Heart right ventricle (tissue), 16 donors: ENCODE data around the gene OR6C70. TPM values are rescaled to one million over a fixed set of nuclear protein-coding genes. Genes with fewer than 3 reads are reported as not detected.
"Not testable (repeated sequence)": the region's sequence is repeated elsewhere in the genome, so short reads cannot be mapped to it uniquely, and the experiment has no call there.

Experiments used
- ATAC-seq, 8 donors: fragments of 200-7000 bp; cut with Tn5 transposase; one replicate each; pipeline ENCODE4 v1.9.1; 2020; ENCODE audit warnings: mild to moderate bottlenecking in 8 of 8, moderate library complexity in 8 of 8, moderate number of reproducible peaks in 1 of 8
- DNase-seq, 2 donors: peaks; one replicate each; pipeline ENCODE4 v3.0.0-alpha.2; 2020
- H3K27ac ChIP-seq, 10 donors: fragments of 200-600 bp; sonication (generic) in 2 of 10; one replicate each; pipeline versions ENCODE4 v1.5.0 to v1.8.0; 2020 to 2022; ENCODE audit warnings: mild to moderate bottlenecking in 3 of 10
- H3K27me3 ChIP-seq, 7 donors: fragments of 200-600 bp; one replicate each; pipeline ENCODE4 v1.8.0; 2021 to 2022; ENCODE audit warnings: mild to moderate bottlenecking in 2 of 7
- H3K36me3 ChIP-seq, 9 donors: fragments of 200-600 bp; sonication (generic) in 1 of 9; one replicate each; pipeline versions ENCODE4 v1.5.0 to v1.8.0; 2020 to 2022; ENCODE audit warnings: mild to moderate bottlenecking in 2 of 9
- H3K4me1 ChIP-seq, 9 donors: fragments of 200-600 bp; sonication (generic) in 1 of 9; one replicate each; pipeline versions ENCODE4 v1.5.0 to v1.8.0; 2020 to 2022; ENCODE audit warnings: mild to moderate bottlenecking in 4 of 9
- H3K4me3 ChIP-seq, 10 donors: fragments of 200-600 bp; sonication (generic) in 2 of 10; one replicate each; pipeline versions ENCODE4 v1.5.0 to v1.8.0; 2020 to 2022; ENCODE audit warnings: mild to moderate bottlenecking in 7 of 10, moderate library complexity in 2 of 10
- H3K9me3 ChIP-seq, 11 donors: fragments of 200-600 bp in 10 of 11; sonication (generic) in 2 of 11; one replicate each; pipeline versions ENCODE4 v1.5.0 to v1.8.0; 2013 to 2022; ENCODE audit warnings: mild to moderate bottlenecking in 2 of 11, control low read depth in 1 of 11, moderate library complexity in 1 of 11
- WGBS, 2 donors: extraction: QIAGEN DNeasy Blood & Tissue Kit; methylation state at CpG; one replicate each; pipeline ENCODE4 v1.1.7; 2013; ENCODE audit warnings: inconsistent platforms in 1 of 2; 5-methylcytosine and 5-hydroxymethylcytosine counted together
- intact Hi-C, 10 donors: fragments of 100-400 bp; cut with DNase I; formaldehyde crosslinking; loops; one replicate each; pipeline versions ENCODE4 v1.11.1 to v1.14.2; 2022
- polyA plus RNA-seq, 2 donors: library from polyadenylated mRNA; stranded (reverse); fragments of 200-250 nt; gene quantifications; one replicate each; pipeline ENCODE4 v1.2.3, GENCODE V29; 2013
- total RNA-seq, 10 donors: library from RNA; stranded (reverse); fragmentation: NEBNext Ultra II Directional in 3 of 10; extraction: Animal tissue kit (Norgen Biotek cat#: 25700) in 3 of 10; gene quantifications; one replicate each; pipeline versions ENCODE4 v1.2.1 to v1.2.4, GENCODE V29; 2021 to 2023
- TF ChIP-seq, protein P1 (sequence below), 9 donors: fragments of 200-600 bp; sonication (generic) in 2 of 9; IDR thresholded peaks; one replicate each; pipeline versions ENCODE4 v1.5.0 to v1.8.0; 2021 to 2022; ENCODE audit warnings: antibody characterized with exemption in 9 of 9, mild to moderate bottlenecking in 5 of 9, moderate library complexity in 1 of 9
- donor health status: Arrhythmogenic right ventricular cardiomyopathy.
- donor health status: ischemic (EF 13 %, LVEDD 7.1; RV severe dilation, severe dysfunction).
- donor health status: healthy with polysubstance abuse.
- donor health status: DM: no; HTN: yes; CAD: no.
- donor health status: DM: no; HTN: no; CAD: no.
- donor health status: ischemic (EF 25% LVEDD 6.9; RV normal size, moderate dysfunction).
- donor health status: ischemic (EF 25% LVEDD 5.7; RV mildly dilated, moderate dysfunction).
- donor health status: healthy.
- donor health status: DM: yes; HTN: yes; CAD: no.
- donor health status: Ischemic cardiomyopathy.
- donor health status: ischemic (EF 35%, LVEDD 5.7; RV mildly dilated, moderate dysfunction).
- donor health status: nonischemic (EF 11% LVEDD 7.7; RV severe dilation, severe dysfunction).
- donor health status: DM: yes; HTN: yes; CAD: no.
- donor health status: PGD.
- donor health status: ischemic (EF 29% LVEDD 5.4; RV normal size, mild dysfunction).
- donor health status: nonischemic (EF 23%, LVEDD 6.1; RV moderate dilation, normal function).

Gene OR6C70
- total and polyA plus RNA-seq, 12 donors = 0.28 TPM; not detected in 11

DNA sequence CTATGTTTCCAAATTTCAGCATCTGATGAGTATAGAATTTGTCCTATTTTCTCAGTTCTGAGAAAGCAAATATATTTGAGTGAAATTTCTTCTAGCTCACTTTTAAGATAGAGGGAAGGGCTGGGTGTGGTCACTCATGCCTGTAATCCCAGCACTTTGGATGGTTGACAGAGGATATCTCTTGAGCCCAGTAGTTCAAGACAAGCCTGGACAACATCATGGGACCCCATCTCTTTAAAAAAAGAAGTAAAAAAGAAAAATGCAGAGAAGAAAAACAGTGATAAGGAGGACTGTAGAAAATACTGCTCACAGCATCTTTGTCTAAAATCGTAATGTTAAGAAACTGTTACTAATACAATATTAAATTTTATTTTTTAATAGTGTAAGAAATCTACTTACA is 2.3 kb upstream of the OR6C70 start:
- 83 to 84% methylated on average over 1 of the region's 1 CpG for WGBS, 2 donors
- Histone ChIP-seq H3K4me3 (no peak overlapping the region), H3K4me1 (no peaks in the 10 kb centered on the region), H3K9me3 (no peaks in the 10 kb centered on the region), H3K27me3 (no peaks in the 10 kb centered on the region), H3K27ac (no peak overlapping the region), H3K36me3 (no peaks in the 10 kb centered on the region)
- ATAC-seq = no peak
- no peak for DNase-seq
- TF ChIP-seq, protein P1, sequence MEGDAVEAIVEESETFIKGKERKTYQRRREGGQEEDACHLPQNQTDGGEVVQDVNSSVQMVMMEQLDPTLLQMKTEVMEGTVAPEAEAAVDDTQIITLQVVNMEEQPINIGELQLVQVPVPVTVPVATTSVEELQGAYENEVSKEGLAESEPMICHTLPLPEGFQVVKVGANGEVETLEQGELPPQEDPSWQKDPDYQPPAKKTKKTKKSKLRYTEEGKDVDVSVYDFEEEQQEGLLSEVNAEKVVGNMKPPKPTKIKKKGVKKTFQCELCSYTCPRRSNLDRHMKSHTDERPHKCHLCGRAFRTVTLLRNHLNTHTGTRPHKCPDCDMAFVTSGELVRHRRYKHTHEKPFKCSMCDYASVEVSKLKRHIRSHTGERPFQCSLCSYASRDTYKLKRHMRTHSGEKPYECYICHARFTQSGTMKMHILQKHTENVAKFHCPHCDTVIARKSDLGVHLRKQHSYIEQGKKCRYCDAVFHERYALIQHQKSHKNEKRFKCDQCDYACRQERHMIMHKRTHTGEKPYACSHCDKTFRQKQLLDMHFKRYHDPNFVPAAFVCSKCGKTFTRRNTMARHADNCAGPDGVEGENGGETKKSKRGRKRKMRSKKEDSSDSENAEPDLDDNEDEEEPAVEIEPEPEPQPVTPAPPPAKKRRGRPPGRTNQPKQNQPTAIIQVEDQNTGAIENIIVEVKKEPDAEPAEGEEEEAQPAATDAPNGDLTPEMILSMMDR (IDR thresholded peaks at IDR 0.05) = no peak
- intact Hi-C loops = no loop called here

DNA sequence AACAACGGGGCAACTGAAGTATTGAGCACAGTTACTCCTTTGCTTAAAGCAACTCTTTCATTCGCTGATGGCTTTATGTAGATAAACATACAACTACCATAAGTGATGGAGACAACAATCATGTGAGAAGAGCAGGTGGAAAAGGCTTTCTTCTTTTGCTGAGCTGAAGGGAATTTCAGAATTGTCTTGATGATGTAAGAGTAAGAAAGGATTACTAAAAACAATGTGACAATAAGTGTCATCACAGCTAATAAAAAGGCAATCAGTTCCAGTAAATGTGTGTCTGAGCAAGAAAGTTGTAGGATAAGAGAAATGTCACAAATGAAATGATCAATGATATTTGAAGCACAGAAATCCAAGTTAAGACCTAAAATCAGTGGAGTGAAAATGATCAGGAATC is 647 bp downstream of the OR6C70 start:
- Histone ChIP-seq H3K36me3 (no peaks in the 10 kb centered on the region), H3K27me3 (no peaks in the 10 kb centered on the region), H3K4me1 (no peaks in the 10 kb centered on the region), H3K4me3 (no peak overlapping the region), H3K9me3 (peaks cover 0 to 11% (median 0%) of the 10 kb centered on the region in 11 donors), H3K27ac (no peak overlapping the region)
- DNase-seq (no peak), ATAC-seq (no peak)
- WGBS, 2 donors = 57 to 67% methylated on average over 2 of the region's 2 CpGs
- intact Hi-C loops = no loop called here
- TF ChIP-seq, protein P1 (IDR thresholded peaks at IDR 0.05) = no peak

DNA sequence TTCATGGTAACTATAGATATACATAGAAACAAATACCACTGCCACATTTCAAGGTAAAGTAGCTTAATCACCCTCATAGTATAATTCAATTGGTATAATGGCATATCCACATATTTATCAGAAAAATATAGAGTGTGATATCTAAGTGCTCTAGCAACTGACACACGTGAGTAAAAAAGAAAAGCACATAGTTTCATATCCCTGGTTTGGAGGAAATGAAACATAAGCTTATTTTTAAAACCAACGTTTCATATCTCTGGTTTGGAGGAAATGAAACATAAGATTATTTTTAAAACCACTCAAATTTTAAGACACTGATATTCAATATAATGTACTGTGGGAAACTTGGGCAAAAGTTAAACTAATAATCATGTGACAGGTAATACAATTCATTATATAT is 2.1 kb downstream of the OR6C70 start:
- intact Hi-C loops = no loop called here
- no peaks in the 10 kb centered on the region for H3K4me1 ChIP-seq
- H3K27me3 ChIP-seq = no peaks in the 10 kb centered on the region
- peaks cover 0 to 21% (median 0%) of the 10 kb centered on the region in 11 donors for H3K9me3 ChIP-seq
- DNase-seq (no peak), ATAC-seq (no peak)
- no peak overlapping the region for H3K27ac ChIP-seq
- H3K36me3 ChIP-seq = no peaks in the 10 kb centered on the region
- TF ChIP-seq, protein P1 (IDR thresholded peaks at IDR 0.05) = no peak
- no peak overlapping the region for H3K4me3 ChIP-seq
- 36 to 49% methylated on average over 2 of the region's 2 CpGs for WGBS, 2 donors

DNA sequence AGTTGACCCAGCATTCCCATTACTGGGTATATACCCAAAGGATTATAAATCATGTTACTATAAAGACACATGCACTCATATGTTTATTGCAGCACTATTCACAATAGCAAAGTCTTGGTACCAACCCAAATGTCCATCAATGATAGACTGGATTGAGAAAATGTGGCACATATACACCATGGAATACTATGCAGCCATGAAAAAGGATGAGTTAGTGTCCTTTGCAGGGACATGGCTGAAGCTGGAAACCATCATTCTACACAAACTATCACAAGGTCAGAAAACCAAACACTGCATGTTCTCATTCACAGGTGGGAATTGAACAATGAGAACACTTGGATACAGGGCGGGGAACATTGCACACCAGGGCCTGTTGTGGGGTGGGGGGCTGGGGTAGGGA is 5.0 kb downstream of the OR6C70 start:
- intact Hi-C loops, H3K36me3 ChIP-seq, H3K27ac ChIP-seq, DNase-seq, H3K27me3 ChIP-seq, H3K4me1 ChIP-seq, H3K4me3 ChIP-seq, ATAC-seq: not testable (repeated sequence)
- WGBS, 2 donors = 93 to 97% methylated on average over 1 of the region's 1 CpG
- H3K9me3 ChIP-seq = peaks cover 0 to 21% (median 0%) of the 10 kb centered on the region in 11 donors

DNA sequence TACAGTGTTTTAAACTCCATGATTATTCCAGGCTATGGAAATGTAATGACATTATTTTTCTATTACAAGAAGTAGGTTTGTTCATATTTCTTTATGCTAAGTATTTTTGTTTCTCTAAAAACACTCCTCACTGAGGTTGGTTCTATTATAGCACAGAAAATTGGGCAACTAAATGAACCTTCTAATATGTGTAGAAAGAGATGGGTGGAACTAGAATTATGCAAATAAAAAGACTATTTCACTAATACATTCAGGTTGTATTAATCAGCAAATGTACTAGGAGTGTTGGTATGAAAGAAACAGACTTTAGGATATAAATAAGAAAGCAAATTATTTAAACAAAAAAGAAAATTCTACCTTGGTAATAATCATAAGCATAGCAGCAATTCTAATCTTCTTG is 21.1 kb downstream of the OR6C70 start:
- H3K4me1 ChIP-seq = no peaks in the 10 kb centered on the region
- no peak for ATAC-seq

More for the DNA sequence above, 21.1 kb downstream of the OR6C70 start:
- intact Hi-C loops = no loop called here
- Histone ChIP-seq H3K27ac (no peak overlapping the region), H3K4me3 (no peak overlapping the region), H3K36me3 (no peaks in the 10 kb centered on the region), H3K9me3 (no peaks in the 10 kb centered on the region), H3K27me3 (peaks cover 0 to 11% (median 0%) of the 10 kb centered on the region in 7 donors)
- no peak for DNase-seq
- TF ChIP-seq, protein P1 (IDR thresholded peaks at IDR 0.05) = no peak
